K562 (cell line): ENCODE measurements around the gene CLCF1. TPM values are rescaled to one million over a fixed set of nuclear protein-coding genes. Genes with fewer than 3 reads are reported as not detected.
A peak's percentile ranks its signal among the peaks of the same experiment; 100 is the strongest.

Source experiments
- ATAC-seq: fragments of 200-7000 bp; cut with Tn5 transposase; 3 replicates; pipeline ENCODE4 v1.9.1; 2020; ENCODE audit warnings: moderate library complexity
- BruUV-seq: library from RNA; stranded (reverse); fragments of 400-500 nt; replicated peaks from 2 replicates; lab custom pipeline; 2021; lab: Mats Ljungman, UMichigan
- CTCF ChIA-PET: fragments of 300-600 bp; formaldehyde crosslinking; extraction: SDS; loops from one replicate; lab custom pipeline; 2021; ENCODE audit warnings: low intra/inter-chr PET ratio; lab: Yijun Ruan, JAX
- POLR2A ChIA-PET: fragments of 300-600, 350-650 bp; sonication (Branson Sonifier 250); formaldehyde crosslinking; extraction: SDS; loops from one replicate; lab custom pipeline; 2021; ENCODE audit warnings: antibody characterized with exemption, inconsistent platforms; lab: Yijun Ruan, JAX
- DNase-seq, 4 experiments: peaks; one replicate each; pipeline versions ENCODE4 v3.0.0 to v3.0.0-alpha.2; 2011 to 2018; ENCODE audit warnings: low spot score in 3 of 4, mixed read lengths in 3 of 4; ENCODE audit errors: extremely low read depth in 1 of 4
- FAIRE-seq: peaks from 2 replicates; lab custom pipeline; 2011; peaks lifted over from hg19 to GRCh38; lab: Jason Lieb, UNC
- H2AFZ ChIP-seq: 2 replicates; pipeline ENCODE4 v1.6.0; 2011; ENCODE audit warnings: low read depth, low read length, control low read depth, inconsistent platforms
- H3K27ac ChIP-seq: fragments of 200-600 bp; 3 replicates; pipeline ENCODE4 v1.8.0; 2011; ENCODE audit warnings: low read depth, mild to moderate bottlenecking, control low read depth, inconsistent platforms, low read length, moderate library complexity, mixed read lengths; ENCODE audit errors: extremely low read depth
- H3K27me3 ChIP-seq, 2 experiments: fragments of 300-600 bp in 1 of 2; 2 replicates in 1 of 2; 3 replicates in 1 of 2; pipeline versions ENCODE4 v1.6.0 to v1.8.0; 2011; ENCODE audit warnings: inconsistent platforms in 2 of 2, low read length in 2 of 2, mild to moderate bottlenecking in 1 of 2, mixed read lengths in 1 of 2, moderate library complexity in 1 of 2; ENCODE audit not compliant: control insufficient read depth in 2 of 2, insufficient read depth in 2 of 2
- H3K36me3 ChIP-seq: fragments of 300-600 bp; 3 replicates; pipeline ENCODE4 v1.8.0; 2011; ENCODE audit warnings: mild to moderate bottlenecking, low read length, inconsistent platforms; ENCODE audit not compliant: control insufficient read depth, insufficient read depth
- H3K4me1 ChIP-seq, 2 experiments: fragments of 200-600 bp in 1 of 2; replicated peaks in 1 of 2; 2 replicates in 1 of 2; 3 replicates in 1 of 2; pipeline versions ENCODE4 v1.5.1 to v1.8.0; 2011; ENCODE audit warnings: inconsistent platforms in 2 of 2, low read length in 2 of 2, mild to moderate bottlenecking in 1 of 2, mixed read lengths in 1 of 2, moderate library complexity in 1 of 2; ENCODE audit not compliant: control insufficient read depth in 2 of 2, insufficient read depth in 2 of 2
- H3K4me2 ChIP-seq: 2 replicates; pipeline ENCODE4 v1.6.1; 2011; ENCODE audit warnings: low read length, control low read depth, inconsistent platforms, mixed read lengths; ENCODE audit not compliant: insufficient read depth
- H3K4me3 ChIP-seq: fragments of 200-600 bp; sonication (generic), shearing (Covaris generic); 2 replicates; pipeline ENCODE4 v1.5.1; 2016; ENCODE audit warnings: control low read depth, inconsistent platforms
- H3K79me2 ChIP-seq: fragments of 200-600 bp; 3 replicates; pipeline ENCODE4 v1.8.0; 2011; ENCODE audit warnings: low read length, inconsistent platforms; ENCODE audit not compliant: control insufficient read depth, insufficient read depth
- H3K9ac ChIP-seq, 2 experiments: 2 replicates each; pipeline versions ENCODE4 v1.6.0 to v1.6.1; 2011; ENCODE audit warnings: low read depth in 2 of 2, low read length in 2 of 2, control low read depth in 1 of 2, inconsistent platforms in 1 of 2, mild to moderate bottlenecking in 1 of 2, mixed read lengths in 1 of 2; ENCODE audit not compliant: insufficient read depth in 1 of 2
- H3K9me1 ChIP-seq: one replicate; pipeline ENCODE4 v1.6.0; 2011; ENCODE audit warnings: inconsistent platforms, mild to moderate bottlenecking, low read length, moderate library complexity; ENCODE audit not compliant: control insufficient read depth, insufficient read depth
- H3K9me3 ChIP-seq: replicated peaks from 2 replicates; pipeline ENCODE4 v1.5.1; 2011; ENCODE audit warnings: low read depth, low read length, inconsistent platforms; ENCODE audit not compliant: control insufficient read depth, insufficient read depth
- H4K20me1 ChIP-seq: replicated peaks from 2 replicates; pipeline ENCODE4 v1.6.1; 2011; ENCODE audit warnings: low read length, inconsistent platforms, mixed read lengths; ENCODE audit not compliant: control insufficient read depth, insufficient read depth
- L3MBTL2 ChIP-seq: fragments of 450-650 bp; IDR thresholded peaks from 2 replicates; pipeline ENCODE4 v1.6.1; 2016; ENCODE audit warnings: mild to moderate bottlenecking, moderate library complexity
- NFIC ChIP-seq: fragments of 450-650 bp; IDR thresholded peaks from 2 replicates; pipeline ENCODE4 v1.6.1; 2017; ENCODE audit warnings: mild to moderate bottlenecking, inconsistent platforms
- NFIX ChIP-seq: fragments of 250-450 bp; sonication (Bioruptor Pico); IDR thresholded peaks from 2 replicates; pipeline ENCODE4 v1.4.0; 2020; ENCODE audit warnings: low read depth, mild to moderate bottlenecking, moderate library complexity
- NR2C1 ChIP-seq, 2 experiments: fragments of 450-650 bp; IDR thresholded peaks; 2 replicates each; pipeline ENCODE4 v1.6.1; 2017; ENCODE audit warnings: mild to moderate bottlenecking in 2 of 2, antibody characterized with exemption in 1 of 2, inconsistent platforms in 1 of 2, missing compliant biosample characterization in 1 of 2, missing genetic modification characterization in 1 of 2
- ZNF263 ChIP-seq: sonication (generic); formaldehyde crosslinking; IDR thresholded peaks from 2 replicates; pipeline ENCODE4 v1.8.0; 2022; ENCODE audit warnings: mild to moderate bottlenecking, missing genetic modification reagents, borderline replicate concordance
- WGBS: fragments of 100-300 bp; shearing (Covaris generic); methylation state at CpG from one replicate; pipeline ENCODE4 v1.1.6; 2016; ENCODE audit warnings: low coverage, mixed read lengths; ENCODE audit not compliant: insufficient coverage; ENCODE audit errors: missing lambda C conversion rate; 5-methylcytosine and 5-hydroxymethylcytosine counted together
- in situ Hi-C: fragments of 300-500 bp; cut with MboI; formaldehyde crosslinking; loops from 4 replicates; pipeline ENCODE4 v1.15.0; 2018; ENCODE audit warnings: inconsistent platforms, mixed read lengths
- intact Hi-C: fragments of 100-400 bp; cut with micrococcal nuclease; formaldehyde crosslinking; loops from 2 replicates; pipeline ENCODE4 v1.14.2; 2022
- polyA plus RNA-seq, 8 experiments: library from polyadenylated mRNA; depleted of rRNA in 4 of 8; stranded (reverse) in 5 of 8; unstranded in 3 of 8; fragments of >200 nt; fragmentation: Nextera tagmentation in 2 of 8; fragmentation: Illumina TruSeq in 1 of 8; extraction: Ambion mirVana in 2 of 8; extraction: Trizol in 1 of 8; gene quantifications; 2 replicates each; pipeline versions ENCODE4 v1.2.1 to v1.2.3, GENCODE V29; 2011 to 2014; ENCODE audit warnings: inconsistent platforms in 1 of 8, missing spikeins in 1 of 8
- total RNA-seq, 7 experiments: library from RNA; depleted of rRNA in 6 of 7; stranded (reverse); fragments of >200 nt in 6 of 7; fragmentation: Illumina TruSeq in 2 of 7; extraction: Trizol in 2 of 7; gene quantifications; 2 replicates each; pipeline versions ENCODE4 v1.2.1 to v1.2.3, GENCODE V29; 2011 to 2021; ENCODE audit warnings: low replicate concordance in 1 of 7

The CLCF1 gene
- total and polyA plus RNA-seq, 9 of the 15 experiments (the other 6 are each of a cell fraction or from before 2014, with no cell fraction given), result 0.49 to 5.8 (median 3.0) TPM

DNA sequence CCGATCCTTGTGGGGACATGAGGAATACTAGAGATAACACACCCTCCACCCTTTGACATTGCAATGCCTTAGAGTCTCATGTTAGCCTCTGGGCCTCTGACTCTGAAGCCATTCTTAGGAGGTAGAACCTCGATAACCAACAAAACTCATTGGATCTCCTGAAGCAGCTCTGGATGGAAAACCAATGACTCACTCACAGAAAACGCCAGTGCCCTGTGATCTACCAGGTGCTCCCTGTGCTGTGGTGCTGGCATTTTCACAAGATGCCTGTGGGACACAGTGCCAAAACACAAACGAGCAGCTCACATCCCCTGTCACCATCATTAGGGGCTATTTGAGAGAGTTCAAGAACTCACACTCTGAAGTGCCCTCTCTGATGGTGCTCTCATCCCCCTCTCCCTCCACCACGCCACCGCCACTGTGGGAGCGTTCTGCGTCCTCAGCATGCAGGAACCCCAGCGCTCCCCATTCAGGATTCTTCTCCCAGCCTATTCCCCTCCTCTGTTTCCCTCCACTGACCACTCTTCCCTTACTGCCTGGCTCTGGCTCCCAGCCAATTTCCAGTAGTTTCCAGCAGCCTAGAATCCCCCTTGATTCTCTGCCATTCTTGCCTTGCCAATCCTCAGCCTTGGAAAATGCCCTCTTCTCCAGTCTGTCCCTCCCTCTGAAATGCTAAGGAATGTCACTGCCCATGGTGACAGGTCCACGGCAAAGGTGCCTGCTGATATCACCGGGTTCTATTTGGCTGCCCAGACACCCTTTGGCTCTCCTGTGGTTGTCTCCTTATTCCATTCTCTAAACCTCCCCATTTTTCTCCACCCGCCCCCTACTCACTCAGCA, 15.3 kb downstream of the CLCF1 start:
- H2AFZ ChIP-seq, result no peak overlapping the region
- TF ChIP-seq NFIC (peak; percentile 95), L3MBTL2 (no peak), ZNF263 (peak; percentile 23; the same call in 1 of the 2 replicates), NR2C1 (IDR thresholded peaks at IDR 0.05) (no peak), NR2C1 (tag; IDR thresholded peaks at IDR 0.05) (no peak), NFIX (CRISPR knock-in tag) (0 out of 2 replicates have a peak, but pooled peaks have one; percentile 7)
- ChIA-PET CTCF (interaction anchor here (0.8 to 3.7 kb wide), 3 partner anchors 16 to 148 kb away, joined by 3 to 41 read pairs (median 21); partner anchors contain the start of genes CLCF1 and PITPNM1), POLR2A (no interaction called here)
- no peaks in the 10 kb centered on the region for H3K27me3 ChIP-seq
- WGBS, result 69% methylated on average over 12 of the region's 12 CpGs
- intact Hi-C loops, result loop anchor here (1.0 to 5.0 kb wide), 2 partner anchors 24 to 149 kb away; partner anchors contain the start of genes CDK2AP2 and PITPNM1
- H3K27ac ChIP-seq, result no peak overlapping the region
- peaks cover 39 to 43% of the 10 kb centered on the region in 2 experiments for H3K4me1 ChIP-seq
- in situ Hi-C loops, result no loop called here
- H3K4me3 ChIP-seq, result no peak overlapping the region
- H3K4me2 ChIP-seq, result no peak overlapping the region
- no peaks in the 10 kb centered on the region for H4K20me1 ChIP-seq
- FAIRE-seq, result no peak
- H3K9ac ChIP-seq, result no peak overlapping the region; a peak in 2 of 4 replicates
- no peak for ATAC-seq
- peak in 3 of 4 experiments; percentile 1 to 4 (median 2) for DNase-seq
- H3K36me3 ChIP-seq, result no peaks in the 10 kb centered on the region
- no peaks in the 10 kb centered on the region for H3K9me1 ChIP-seq
- peaks cover 1% of the 10 kb centered on the region; the same call in 2 of the 3 replicates for H3K79me2 ChIP-seq
- no TSS peak for BruUV-seq
- H3K9me3 ChIP-seq, result no peaks in the 10 kb centered on the region; the same call in 1 of the 2 replicates
